ENCODE measurements around the gene RAB31. TPM values are rescaled to one million over a fixed set of nuclear protein-coding genes. Genes with fewer than 3 reads are reported as not detected.

The RAB31 gene
- total and polyA plus RNA-seq, 2 donors from 2014 or later, result 17.3 to 77.1 TPM

GRCh38 chr18:9715088-9715343, 6.9 kb downstream of the RAB31 start:
- H3K9me3 ChIP-seq (ENCODE audit: control insufficient read depth in 2 of 3, insufficient read depth in 1 of 3, low read length in 3 of 3), result no peaks in the 10 kb centered on the region
- intact Hi-C loops (cut with DNase I), result no loop called here

DNA sequence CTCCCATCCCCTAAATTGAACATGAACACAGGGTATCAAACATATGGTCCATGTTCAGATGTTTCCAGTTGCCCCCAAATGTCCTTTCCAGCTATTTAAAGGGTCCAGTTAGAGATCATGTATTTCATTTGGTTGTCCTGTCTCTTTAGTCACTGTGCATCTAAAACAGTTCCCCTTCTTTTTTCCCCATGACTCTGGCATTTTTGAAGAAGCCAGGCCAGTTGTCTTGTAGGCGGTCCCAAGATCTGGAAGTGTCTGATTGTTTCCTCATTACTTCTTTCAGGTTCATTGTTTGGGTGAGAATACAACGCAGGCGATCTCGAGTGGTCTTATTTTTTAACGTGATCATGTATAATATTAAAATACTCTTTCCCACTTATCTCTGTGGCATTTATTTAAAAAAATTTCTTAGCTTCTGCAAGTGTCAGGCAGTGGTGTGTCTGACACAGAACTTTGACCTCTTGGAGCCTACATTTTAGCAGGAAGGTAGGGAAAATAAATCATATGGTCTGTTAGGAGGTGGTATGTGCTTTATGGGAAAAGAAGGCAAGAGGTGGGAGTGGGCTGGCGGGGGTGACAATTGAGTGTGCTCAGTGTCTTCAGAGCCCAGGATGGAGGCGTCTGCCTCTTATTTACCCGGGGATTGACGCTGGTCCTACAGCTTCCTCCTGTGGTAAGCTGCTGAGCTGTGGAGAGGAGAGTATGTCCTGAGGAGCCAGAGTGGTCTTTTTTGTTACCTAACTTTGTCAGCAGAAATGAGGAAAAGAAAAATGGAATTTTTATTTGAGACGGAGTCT, 8.1 kb downstream of the RAB31 start:
- Histone ChIP-seq H3K4me1 (ENCODE audit: control insufficient read depth in 2 of 3, insufficient read depth in 2 of 3, low read depth in 1 of 3, low read length in 3 of 3) (peaks cover 0 to 8% (median 0%) of the 10 kb centered on the region in 3 donors), H3K4me3 (ENCODE audit: low read length in 3 of 3) (no peak overlapping the region), H3K27ac (ENCODE audit: low read depth in 2 of 2, low read length in 2 of 2) (no peak overlapping the region), H3K27me3 (ENCODE audit: control insufficient read depth, insufficient read depth, low read length) (no peaks in the 10 kb centered on the region), H3K9me3 (ENCODE audit: control insufficient read depth in 2 of 3, insufficient read depth in 1 of 3, low read length in 3 of 3) (no peaks in the 10 kb centered on the region), H3K36me3 (ENCODE audit: control insufficient read depth in 2 of 3, insufficient read depth in 3 of 3, low read length in 3 of 3) (no peaks in the 10 kb centered on the region), H3K9ac (ENCODE audit: low read length in 3 of 3) (no peak overlapping the region)
- intact Hi-C loops (cut with DNase I), result no loop called here
- no peak for DNase-seq
- no peak for FAIRE-seq
- TF ChIP-seq, protein P1, sequence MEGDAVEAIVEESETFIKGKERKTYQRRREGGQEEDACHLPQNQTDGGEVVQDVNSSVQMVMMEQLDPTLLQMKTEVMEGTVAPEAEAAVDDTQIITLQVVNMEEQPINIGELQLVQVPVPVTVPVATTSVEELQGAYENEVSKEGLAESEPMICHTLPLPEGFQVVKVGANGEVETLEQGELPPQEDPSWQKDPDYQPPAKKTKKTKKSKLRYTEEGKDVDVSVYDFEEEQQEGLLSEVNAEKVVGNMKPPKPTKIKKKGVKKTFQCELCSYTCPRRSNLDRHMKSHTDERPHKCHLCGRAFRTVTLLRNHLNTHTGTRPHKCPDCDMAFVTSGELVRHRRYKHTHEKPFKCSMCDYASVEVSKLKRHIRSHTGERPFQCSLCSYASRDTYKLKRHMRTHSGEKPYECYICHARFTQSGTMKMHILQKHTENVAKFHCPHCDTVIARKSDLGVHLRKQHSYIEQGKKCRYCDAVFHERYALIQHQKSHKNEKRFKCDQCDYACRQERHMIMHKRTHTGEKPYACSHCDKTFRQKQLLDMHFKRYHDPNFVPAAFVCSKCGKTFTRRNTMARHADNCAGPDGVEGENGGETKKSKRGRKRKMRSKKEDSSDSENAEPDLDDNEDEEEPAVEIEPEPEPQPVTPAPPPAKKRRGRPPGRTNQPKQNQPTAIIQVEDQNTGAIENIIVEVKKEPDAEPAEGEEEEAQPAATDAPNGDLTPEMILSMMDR (IDR thresholded peaks at IDR 0.05; ENCODE audit: borderline replicate concordance, extremely low read depth, insufficient read depth), result no peak

More at GRCh38 chr18:9715088-9715343, 6.9 kb downstream of the RAB31 start:
- peaks cover 0 to 8% (median 0%) of the 10 kb centered on the region in 3 donors for H3K4me1 ChIP-seq (ENCODE audit: control insufficient read depth in 2 of 3, insufficient read depth in 2 of 3, low read depth in 1 of 3, low read length in 3 of 3)
- TF ChIP-seq, protein P1 (IDR thresholded peaks at IDR 0.05; ENCODE audit: borderline replicate concordance, extremely low read depth, insufficient read depth), result no peak
- no peak overlapping the region for H3K27ac ChIP-seq (ENCODE audit: low read depth in 2 of 2, low read length in 2 of 2)
- no peak for FAIRE-seq
- H3K36me3 ChIP-seq (ENCODE audit: control insufficient read depth in 2 of 3, insufficient read depth in 3 of 3, low read length in 3 of 3), result no peaks in the 10 kb centered on the region
- H3K4me3 ChIP-seq (ENCODE audit: low read length in 3 of 3), result no peak overlapping the region
- peak in 1 of 5 donors; percentile 18 for DNase-seq
- H3K27me3 ChIP-seq (ENCODE audit: control insufficient read depth, insufficient read depth, low read length), result no peaks in the 10 kb centered on the region
- H3K9ac ChIP-seq (ENCODE audit: low read length in 3 of 3), result no peak overlapping the region

- Histone ChIP-seq H3K4me1 (ENCODE audit: control insufficient read depth in 2 of 3, insufficient read depth in 2 of 3, low read depth in 1 of 3, low read length in 3 of 3) (peaks cover 0 to 6% (median 0%) of the 10 kb centered on the region in 3 donors), H3K4me3 (ENCODE audit: low read length in 3 of 3) (no peak overlapping the region), H3K27ac (ENCODE audit: low read depth in 2 of 2, low read length in 2 of 2) (no peak overlapping the region), H3K27me3 (ENCODE audit: control insufficient read depth, insufficient read depth, low read length) (no peaks in the 10 kb centered on the region), H3K36me3 (ENCODE audit: control insufficient read depth in 2 of 3, insufficient read depth in 3 of 3, low read length in 3 of 3) (no peaks in the 10 kb centered on the region), H3K9me3 (ENCODE audit: control insufficient read depth in 2 of 3, insufficient read depth in 1 of 3, low read length in 3 of 3) (no peaks in the 10 kb centered on the region), H3K9ac (ENCODE audit: low read length in 3 of 3) (no peak overlapping the region)
- DNase-seq (no peak), FAIRE-seq (no peak)
- intact Hi-C loops (cut with DNase I), result no loop called here
- TF ChIP-seq, protein P1 (IDR thresholded peaks at IDR 0.05; ENCODE audit: borderline replicate concordance, extremely low read depth, insufficient read depth), result no peak
These were observed 8.9 kb downstream of the RAB31 start for GRCh38 chr18:9716780-9717563.
